Mucosa of descending colon (tissue), 3 donors: ENCODE results near the gene PLIN4. TPM values are rescaled to one million over a fixed set of nuclear protein-coding genes. Genes with fewer than 3 reads are reported as not detected.

Experiments
- ATAC-seq: fragments of 200-7000 bp; cut with Tn5 transposase; one replicate; pipeline ENCODE4 v1.9.1; 2020; ENCODE audit warnings: mild to moderate bottlenecking, moderate library complexity
- DNase-seq, 3 donors: peaks; one replicate each; pipeline ENCODE4 v3.0.0-alpha.2; 2020
- H3K36me3 ChIP-seq: fragments of 200-600 bp; one replicate; pipeline ENCODE4 v1.8.0; 2021; ENCODE audit warnings: low read depth, mild to moderate bottlenecking
- H3K4me1 ChIP-seq: fragments of 200-600 bp; one replicate; pipeline ENCODE4 v1.8.0; 2021; ENCODE audit warnings: low read depth, mild to moderate bottlenecking
- H3K4me3 ChIP-seq: fragments of 200-600 bp; one replicate; pipeline ENCODE4 v1.8.0; 2021; ENCODE audit warnings: mild to moderate bottlenecking
- H3K9me3 ChIP-seq: fragments of 200-600 bp; one replicate; pipeline ENCODE4 v1.8.0; 2021; ENCODE audit warnings: mild to moderate bottlenecking
- CTCF ChIP-seq: fragments of 200-600 bp; IDR thresholded peaks from one replicate; pipeline ENCODE4 v1.8.0; 2022; ENCODE audit warnings: antibody characterized with exemption, mild to moderate bottlenecking
- intact Hi-C, 2 donors: fragments of 100-400 bp; cut with DNase I in 1 of 2; cut with micrococcal nuclease in 1 of 2; formaldehyde crosslinking; loops; one replicate each; pipeline versions ENCODE4 v1.11.0 to v1.11.1; 2022; cut with DNase I, micrococcal nuclease
- total RNA-seq, 3 donors: library from RNA; stranded (reverse); fragmentation: NEBNext Ultra II Directional in 2 of 3; extraction: Animal tissue kit (Norgen Biotek cat#: 25700) in 2 of 3; gene quantifications; one replicate each; pipeline versions ENCODE4 v1.2.1 to v1.2.4, GENCODE V29; 2021 to 2023
- donor health status: DM: no; HTN: no; CAD: no; lungs with moderate emphysema.
- donor health status: DM: no; HTN: no; CAD: no.
- donor health status: DM: no; HTN: yes; CAD: no.

Gene PLIN4
- total RNA-seq, 3 donors from 2014 or later, result 2.8 to 90.0 (median 3.4) TPM

- no peak overlapping the region for H3K4me3 ChIP-seq
- no peak for TF ChIP-seq CTCF
- intact Hi-C loops, result no loop called here
- H3K9me3 ChIP-seq, result no peaks in the 10 kb centered on the region
- DNase-seq (no peak), ATAC-seq (no peak)
- H3K4me1 ChIP-seq, result no peaks in the 10 kb centered on the region
- no peaks in the 10 kb centered on the region for H3K36me3 ChIP-seq
Observed at GRCh38 chr19:4508698-4509097, 9.6 kb downstream of the PLIN4 start.

- Histone ChIP-seq H3K4me1 (no peaks in the 10 kb centered on the region), H3K36me3 (no peaks in the 10 kb centered on the region), H3K4me3 (no peak overlapping the region), H3K9me3 (no peaks in the 10 kb centered on the region)
- TF ChIP-seq CTCF, result no peak
- intact Hi-C loops, result no loop called here
- no peak for DNase-seq
- ATAC-seq, result no peak
Observed at GRCh38 chr19:4507804-4508203, 10.5 kb downstream of the PLIN4 start.

DNA sequence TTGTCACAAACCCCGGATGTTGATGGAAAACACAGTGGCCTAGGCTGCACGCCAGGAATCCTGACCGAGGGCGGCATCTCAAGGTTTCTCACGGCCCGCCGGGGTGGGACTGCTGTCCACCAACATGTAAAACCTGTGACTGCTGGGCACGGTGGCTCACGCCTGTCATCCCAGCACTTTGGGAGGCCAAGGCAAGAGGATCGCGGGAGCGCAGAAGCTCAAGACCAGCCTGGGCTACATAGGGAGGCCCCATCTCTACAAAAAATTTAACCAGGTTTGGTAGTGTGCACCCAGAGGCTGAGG, 11.2 kb downstream of the PLIN4 start:
- no peaks in the 10 kb centered on the region for H3K36me3 ChIP-seq
- no peak for ATAC-seq
- H3K4me3 ChIP-seq, result no peak overlapping the region
- no peaks in the 10 kb centered on the region for H3K4me1 ChIP-seq
- DNase-seq, result no peak
- intact Hi-C loops, result no loop called here
- TF ChIP-seq CTCF, result no peak
- no peaks in the 10 kb centered on the region for H3K9me3 ChIP-seq

DNA sequence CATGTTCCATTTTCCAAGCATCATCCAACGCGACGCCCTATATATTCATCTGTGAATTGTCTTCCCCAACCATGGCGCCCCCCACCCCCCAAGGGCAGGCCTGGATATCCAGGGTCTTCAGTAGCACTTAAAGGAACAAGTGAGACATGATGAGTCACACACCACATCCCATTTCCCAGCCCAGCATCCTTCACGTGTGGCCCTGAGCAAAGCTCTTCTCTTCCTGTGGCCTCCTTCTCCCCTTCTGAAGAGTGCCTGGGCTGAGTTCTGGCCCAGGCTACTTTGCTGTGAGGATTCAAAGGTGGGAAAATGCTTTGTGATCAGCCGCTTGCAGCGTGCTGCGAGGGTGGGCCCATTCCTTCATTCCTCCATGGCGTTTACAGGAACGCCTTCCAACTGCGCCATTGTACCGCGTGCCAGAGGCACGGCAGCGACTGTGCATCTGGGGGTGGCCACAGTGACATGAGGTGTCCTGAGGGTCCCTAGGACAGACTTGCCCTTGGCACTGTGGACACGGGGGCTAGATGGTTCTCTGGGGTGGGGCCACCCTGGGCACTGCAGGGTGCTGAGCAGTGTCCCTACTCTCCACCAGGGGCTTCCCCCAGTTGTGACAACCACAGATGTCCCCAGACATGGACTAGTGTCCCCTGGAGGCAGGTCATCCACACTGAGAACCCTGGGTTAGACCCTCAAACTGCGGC, 11.7 kb downstream of the PLIN4 start:
- DNase-seq (no peak), ATAC-seq (no peak)
- TF ChIP-seq CTCF, result no peak
- Histone ChIP-seq H3K4me1 (no peaks in the 10 kb centered on the region), H3K36me3 (no peaks in the 10 kb centered on the region), H3K4me3 (no peak overlapping the region), H3K9me3 (no peaks in the 10 kb centered on the region)
- intact Hi-C loops, result no loop called here

- Histone ChIP-seq H3K36me3 (no peaks in the 10 kb centered on the region), H3K4me1 (no peaks in the 10 kb centered on the region), H3K9me3 (no peaks in the 10 kb centered on the region), H3K4me3 (no peak overlapping the region)
- ATAC-seq (no peak), DNase-seq (no peak)
- no peak for TF ChIP-seq CTCF
- intact Hi-C loops, result no loop called here
Observed at GRCh38 chr19:4505570-4506448, 12.5 kb downstream of the PLIN4 start.
